GM13976 (cell line): ENCODE measurements around the gene ATP5MC3.

Experiments
- DNase-seq: peaks from one replicate; pipeline ENCODE4 v3.0.0; 2012; ENCODE audit warnings: low spot score
- CTCF ChIP-seq: IDR thresholded peaks from 2 replicates; pipeline ENCODE4 v1.5.1; 2012; ENCODE audit warnings: borderline replicate concordance, mild to moderate bottlenecking; ENCODE audit not compliant: insufficient read depth; ENCODE audit errors: extremely low read depth, missing control alignments, control extremely low read depth
- in situ Hi-C: fragments of 300-500 bp; cut with MboI; formaldehyde crosslinking; loops from one replicate; pipeline ENCODE4 v1.12.0; 2022; ENCODE audit warnings: low sequenced_read_pairs, mixed read lengths, inconsistent platforms; ENCODE audit not compliant: unreplicated experiment

ATP5MC3 gene

GRCh38 chr2:175131252-175131651 lies 50.3 kb downstream of the ATP5MC3 start:
- no peak for TF ChIP-seq CTCF
- in situ Hi-C loops, result no loop called here

GRCh38 chr2:175126661-175127060 lies 54.8 kb downstream of the ATP5MC3 start:
- TF ChIP-seq CTCF, result no peak
- no peak for DNase-seq
- in situ Hi-C loops, result no loop called here

More at GRCh38 chr2:175131252-175131651, 50.3 kb downstream of the ATP5MC3 start:
- no peak for DNase-seq
